Stimulated activated CD4-positive, alpha-beta T cell treated with anti-CD3 and anti-CD28 coated beads, Interleukin-1b, Interleukin-23, amount 100 ng/mL, for 24 hours (primary cell): ENCODE measurements around the gene SMOC2.

Experiments used
- DNase-seq, 4 experiments: peaks; one replicate each; pipeline ENCODE4 v3.0.0-alpha.2; 2020; ENCODE audit warnings: low read depth in 4 of 4, low spot score in 1 of 4

The SMOC2 gene

GRCh38 chr6:168440520-168441433, at the start of gene SMOC2:
Gene SMOC2, plus strand, starts transcription at chr6:168441184. Its CDS starts 187 bp downstream, at chr6:168441371.
- no peak for DNase-seq

- DNase-seq = no peak
These were observed 47.7 kb upstream of the SMOC2 start for GRCh38 chr6:168393126-168393870.

- DNase-seq = no peak
These were observed 46.4 kb upstream of the SMOC2 start for GRCh38 chr6:168394606-168395005.

GRCh38 chr6:168395983-168396382, 45.0 kb upstream of the SMOC2 start:
- no peak for DNase-seq

GRCh38 chr6:168396561-168396960, 44.4 kb upstream of the SMOC2 start:
- no peak for DNase-seq

- no peak for DNase-seq
These were observed 44.0 kb upstream of the SMOC2 start for GRCh38 chr6:168397012-168397411.

GRCh38 chr6:168400037-168400436, 40.9 kb upstream of the SMOC2 start:
- no peak for DNase-seq

GRCh38 chr6:168403370-168404005, 37.5 kb upstream of the SMOC2 start:
- no peak for DNase-seq

- no peak for DNase-seq
These were observed 36.4 kb upstream of the SMOC2 start for GRCh38 chr6:168404560-168404959.

- DNase-seq = no peak
These were observed 33.1 kb upstream of the SMOC2 start for GRCh38 chr6:168407842-168408241.

- no peak for DNase-seq
These were observed 32.4 kb upstream of the SMOC2 start for GRCh38 chr6:168408504-168409136.

GRCh38 chr6:168410035-168410434, 30.9 kb upstream of the SMOC2 start:
- DNase-seq = no peak

GRCh38 chr6:168410554-168411011, 30.4 kb upstream of the SMOC2 start:
- DNase-seq = no peak

GRCh38 chr6:168411130-168411529, 29.9 kb upstream of the SMOC2 start:
- no peak for DNase-seq

- DNase-seq = no peak
These were observed 29.2 kb upstream of the SMOC2 start for GRCh38 chr6:168411793-168412192.

- DNase-seq = no peak
These were observed 28.5 kb upstream of the SMOC2 start for GRCh38 chr6:168412456-168412855.

GRCh38 chr6:168413018-168413720, 27.8 kb upstream of the SMOC2 start:
- DNase-seq = no peak

- DNase-seq = no peak
These were observed 27.1 kb upstream of the SMOC2 start for GRCh38 chr6:168413856-168414255.

GRCh38 chr6:168414336-168415097, 26.5 kb upstream of the SMOC2 start:
- DNase-seq = no peak
